ENCODE measurements around the gene GOLT1B.

GOLT1B gene

GRCh38 chr12:21542403-21542802 lies 40.8 kb downstream of the GOLT1B start:
- H3K79me2 ChIP-seq (ENCODE audit: control insufficient read depth, insufficient read depth, low read length, unreplicated experiment): no peaks in the 10 kb centered on the region
- no peaks in the 10 kb centered on the region for H3K36me3 ChIP-seq (ENCODE audit: insufficient read depth, low read length)
- H2AFZ ChIP-seq (ENCODE audit: low read length, unreplicated experiment): no peak overlapping the region
- H3K4me3 ChIP-seq (ENCODE audit: low read depth, low read length): no peak overlapping the region
- H3K27me3 ChIP-seq (ENCODE audit: insufficient read depth, low read length): no peaks in the 10 kb centered on the region
- no peak overlapping the region for H3K27ac ChIP-seq (ENCODE audit: low read depth, low read length)
- peaks cover 11% of the 10 kb centered on the region for H3K4me1 ChIP-seq (ENCODE audit: control insufficient read depth, insufficient read depth, low read length, unreplicated experiment)

DNA sequence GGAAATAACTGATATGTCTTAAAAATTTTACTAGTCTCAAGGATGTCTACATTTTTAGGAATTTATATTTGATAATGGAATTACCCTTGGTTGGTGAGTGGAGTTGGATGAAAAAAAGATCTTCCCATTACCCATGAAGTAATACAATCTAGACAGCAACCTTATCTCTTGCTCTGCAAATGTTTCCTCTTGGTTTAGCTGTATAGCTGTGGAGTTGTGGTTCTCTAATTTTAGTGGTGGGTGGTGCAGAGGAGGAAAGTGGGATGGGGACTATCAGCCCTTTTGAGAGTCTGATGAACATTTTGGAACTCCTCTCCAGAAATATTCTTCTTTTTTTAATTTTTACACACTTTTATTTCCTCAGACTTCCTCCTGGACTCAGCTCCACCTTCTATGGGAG lies 41.6 kb downstream of the GOLT1B start:
- H3K36me3 ChIP-seq (ENCODE audit: insufficient read depth, low read length): no peaks in the 10 kb centered on the region
- no peaks in the 10 kb centered on the region for H3K79me2 ChIP-seq (ENCODE audit: control insufficient read depth, insufficient read depth, low read length, unreplicated experiment)
- peaks cover 8% of the 10 kb centered on the region for H3K4me1 ChIP-seq (ENCODE audit: control insufficient read depth, insufficient read depth, low read length, unreplicated experiment)
- no peak overlapping the region for H3K27ac ChIP-seq (ENCODE audit: low read depth, low read length)
- H2AFZ ChIP-seq (ENCODE audit: low read length, unreplicated experiment): no peak overlapping the region
- no peaks in the 10 kb centered on the region for H3K27me3 ChIP-seq (ENCODE audit: insufficient read depth, low read length)
- no peak overlapping the region for H3K4me3 ChIP-seq (ENCODE audit: low read depth, low read length)

GRCh38 chr12:21545557-21545956 lies 44.0 kb downstream of the GOLT1B start:
- peaks cover 7% of the 10 kb centered on the region for H3K4me1 ChIP-seq (ENCODE audit: control insufficient read depth, insufficient read depth, low read length, unreplicated experiment)
- H3K36me3 ChIP-seq (ENCODE audit: insufficient read depth, low read length): no peaks in the 10 kb centered on the region
- H3K27me3 ChIP-seq (ENCODE audit: insufficient read depth, low read length): no peaks in the 10 kb centered on the region
- H3K4me3 ChIP-seq (ENCODE audit: low read depth, low read length): no peak overlapping the region
- no peaks in the 10 kb centered on the region for H3K79me2 ChIP-seq (ENCODE audit: control insufficient read depth, insufficient read depth, low read length, unreplicated experiment)
- no peak overlapping the region for H2AFZ ChIP-seq (ENCODE audit: low read length, unreplicated experiment)
- H3K27ac ChIP-seq (ENCODE audit: low read depth, low read length): no peak overlapping the region

- no peak overlapping the region for H3K4me3 ChIP-seq (ENCODE audit: low read depth, low read length)
- no peak overlapping the region for H3K27ac ChIP-seq (ENCODE audit: low read depth, low read length)
- peaks cover 9% of the 10 kb centered on the region for H3K4me1 ChIP-seq (ENCODE audit: control insufficient read depth, insufficient read depth, low read length, unreplicated experiment)
- H3K36me3 ChIP-seq (ENCODE audit: insufficient read depth, low read length): no peaks in the 10 kb centered on the region
- H2AFZ ChIP-seq (ENCODE audit: low read length, unreplicated experiment): no peak overlapping the region
- H3K79me2 ChIP-seq (ENCODE audit: control insufficient read depth, insufficient read depth, low read length, unreplicated experiment): no peaks in the 10 kb centered on the region
- H3K27me3 ChIP-seq (ENCODE audit: insufficient read depth, low read length): no peaks in the 10 kb centered on the region
These were observed 45.1 kb downstream of the GOLT1B start for GRCh38 chr12:21546716-21547115.

GRCh38 chr12:21547437-21547836 lies 45.8 kb downstream of the GOLT1B start:
- no peak overlapping the region for H3K27ac ChIP-seq (ENCODE audit: low read depth, low read length)
- no peaks in the 10 kb centered on the region for H3K79me2 ChIP-seq (ENCODE audit: control insufficient read depth, insufficient read depth, low read length, unreplicated experiment)
- H3K36me3 ChIP-seq (ENCODE audit: insufficient read depth, low read length): no peaks in the 10 kb centered on the region
- H2AFZ ChIP-seq (ENCODE audit: low read length, unreplicated experiment): no peak overlapping the region
- peaks cover 11% of the 10 kb centered on the region for H3K4me1 ChIP-seq (ENCODE audit: control insufficient read depth, insufficient read depth, low read length, unreplicated experiment)
- H3K27me3 ChIP-seq (ENCODE audit: insufficient read depth, low read length): no peaks in the 10 kb centered on the region
- no peak overlapping the region for H3K4me3 ChIP-seq (ENCODE audit: low read depth, low read length)

- Histone ChIP-seq H3K36me3 (ENCODE audit: insufficient read depth, low read length) (no peaks in the 10 kb centered on the region), H3K27ac (ENCODE audit: low read depth, low read length) (no peak overlapping the region), H3K4me3 (ENCODE audit: low read depth, low read length) (no peak overlapping the region), H3K79me2 (ENCODE audit: control insufficient read depth, insufficient read depth, low read length, unreplicated experiment) (no peaks in the 10 kb centered on the region), H3K27me3 (ENCODE audit: insufficient read depth, low read length) (no peaks in the 10 kb centered on the region), H3K4me1 (ENCODE audit: control insufficient read depth, insufficient read depth, low read length, unreplicated experiment) (peaks cover 4% of the 10 kb centered on the region), H2AFZ (ENCODE audit: low read length, unreplicated experiment) (no peak overlapping the region)
These were observed 50.4 kb downstream of the GOLT1B start for GRCh38 chr12:21551841-21552465.

GRCh38 chr12:21552635-21553328 lies 51.2 kb downstream of the GOLT1B start:
- H3K36me3 ChIP-seq (ENCODE audit: insufficient read depth, low read length): no peaks in the 10 kb centered on the region
- H3K4me3 ChIP-seq (ENCODE audit: low read depth, low read length): no peak overlapping the region
- H2AFZ ChIP-seq (ENCODE audit: low read length, unreplicated experiment): no peak overlapping the region
- H3K79me2 ChIP-seq (ENCODE audit: control insufficient read depth, insufficient read depth, low read length, unreplicated experiment): no peaks in the 10 kb centered on the region
- H3K27ac ChIP-seq (ENCODE audit: low read depth, low read length): no peak overlapping the region
- peaks cover 4% of the 10 kb centered on the region for H3K4me1 ChIP-seq (ENCODE audit: control insufficient read depth, insufficient read depth, low read length, unreplicated experiment)
- H3K27me3 ChIP-seq (ENCODE audit: insufficient read depth, low read length): no peaks in the 10 kb centered on the region

- Histone ChIP-seq H3K27me3 (ENCODE audit: insufficient read depth, low read length) (no peaks in the 10 kb centered on the region), H3K36me3 (ENCODE audit: insufficient read depth, low read length) (no peaks in the 10 kb centered on the region), H3K27ac (ENCODE audit: low read depth, low read length) (no peak overlapping the region), H3K4me3 (ENCODE audit: low read depth, low read length) (no peak overlapping the region), H3K79me2 (ENCODE audit: control insufficient read depth, insufficient read depth, low read length, unreplicated experiment) (no peaks in the 10 kb centered on the region), H2AFZ (ENCODE audit: low read length, unreplicated experiment) (no peak overlapping the region), H3K4me1 (ENCODE audit: control insufficient read depth, insufficient read depth, low read length, unreplicated experiment) (peaks cover 4% of the 10 kb centered on the region)
These were observed 51.7 kb downstream of the GOLT1B start for GRCh38 chr12:21553329-21553675.

DNA sequence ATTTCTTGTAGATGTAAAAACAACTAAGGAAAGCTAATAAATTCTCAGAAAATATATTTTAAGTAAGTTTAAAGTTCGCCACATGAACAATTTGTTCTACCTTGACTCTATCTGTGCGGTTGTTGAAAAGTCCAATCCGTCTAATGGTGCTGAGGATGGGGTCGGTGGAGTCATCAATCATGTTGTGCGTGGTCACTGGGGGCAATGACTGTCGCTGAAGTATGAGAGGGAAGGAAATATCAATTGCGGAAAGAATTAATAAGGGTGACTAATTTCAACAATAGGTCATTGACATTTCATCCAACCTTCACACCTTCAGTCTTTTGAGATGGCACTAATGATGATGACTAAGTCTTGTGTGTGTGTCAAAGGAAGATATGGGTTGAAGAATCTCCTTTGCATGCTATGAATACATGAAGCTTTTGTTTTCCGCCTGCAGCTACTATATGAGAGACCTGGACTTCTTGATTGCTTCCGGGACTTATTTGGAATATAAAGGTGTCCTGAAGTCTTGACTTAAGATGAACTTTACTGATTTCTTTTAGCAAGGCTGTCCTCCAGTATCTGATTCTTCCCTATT lies 56.6 kb downstream of the GOLT1B start:
- Histone ChIP-seq H2AFZ (ENCODE audit: low read length, unreplicated experiment) (no peak overlapping the region), H3K36me3 (ENCODE audit: insufficient read depth, low read length) (no peaks in the 10 kb centered on the region), H3K79me2 (ENCODE audit: control insufficient read depth, insufficient read depth, low read length, unreplicated experiment) (no peaks in the 10 kb centered on the region), H3K4me3 (ENCODE audit: low read depth, low read length) (no peak overlapping the region), H3K27ac (ENCODE audit: low read depth, low read length) (no peak overlapping the region), H3K4me1 (ENCODE audit: control insufficient read depth, insufficient read depth, low read length, unreplicated experiment) (peaks cover 14% of the 10 kb centered on the region), H3K27me3 (ENCODE audit: insufficient read depth, low read length) (no peaks in the 10 kb centered on the region)

DNA sequence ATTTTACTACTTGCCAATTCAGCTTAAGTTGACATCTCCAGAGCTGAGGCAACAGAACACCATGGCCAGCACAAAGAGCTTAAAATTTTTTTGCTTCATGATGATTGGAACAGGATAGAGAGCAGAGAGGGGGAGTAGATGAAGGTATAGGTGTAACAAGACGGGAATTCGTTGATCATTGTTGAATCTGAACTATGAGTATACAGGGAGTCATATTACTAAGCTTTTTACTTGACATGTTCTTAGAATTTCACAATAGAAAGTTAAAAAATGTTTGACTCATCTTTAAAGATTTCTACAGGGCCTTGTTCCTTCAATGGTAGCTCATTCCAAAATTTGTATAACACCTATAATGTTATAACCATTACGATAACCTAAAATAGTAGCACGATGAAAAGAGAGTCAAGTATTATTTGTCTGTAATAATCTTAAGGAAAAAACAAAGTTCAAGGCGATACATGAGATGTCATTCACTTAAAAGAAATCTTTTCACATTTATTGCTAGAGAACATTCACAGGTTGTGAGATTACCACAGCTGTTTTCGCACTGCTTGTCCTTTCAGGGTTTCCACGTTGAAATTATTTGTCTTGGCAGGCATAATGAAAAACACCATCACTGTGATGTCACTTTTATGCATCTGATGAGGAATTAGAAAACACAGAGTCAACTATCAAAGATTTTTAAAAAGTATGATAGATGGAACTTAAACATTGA lies 58.4 kb downstream of the GOLT1B start:
- Histone ChIP-seq H3K27me3 (ENCODE audit: insufficient read depth, low read length) (no peaks in the 10 kb centered on the region), H3K4me1 (ENCODE audit: control insufficient read depth, insufficient read depth, low read length, unreplicated experiment) (peaks cover 14% of the 10 kb centered on the region), H2AFZ (ENCODE audit: low read length, unreplicated experiment) (no peak overlapping the region), H3K4me3 (ENCODE audit: low read depth, low read length) (no peak overlapping the region; the same call in 1 of the 2 replicates), H3K36me3 (ENCODE audit: insufficient read depth, low read length) (no peaks in the 10 kb centered on the region), H3K27ac (ENCODE audit: low read depth, low read length) (peak overlapping the region; percentile 78), H3K79me2 (ENCODE audit: control insufficient read depth, insufficient read depth, low read length, unreplicated experiment) (no peaks in the 10 kb centered on the region)
